NCI-H345 treated with DMSO at 0.1 percent for 48 hours (cell line): ENCODE data around the gene KIZ.
A peak's percentile ranks its signal among the peaks of the same experiment; 100 is the strongest.

Experiments
- DNase-seq: peaks from one replicate; lab custom pipeline; 2025; ENCODE audit not compliant: unreplicated experiment; lab: John Stamatoyannopoulos, UW

The KIZ gene

GRCh38 chr20:21174516-21175239, 48.8 kb downstream of the KIZ start:
- no peak for DNase-seq

DNA sequence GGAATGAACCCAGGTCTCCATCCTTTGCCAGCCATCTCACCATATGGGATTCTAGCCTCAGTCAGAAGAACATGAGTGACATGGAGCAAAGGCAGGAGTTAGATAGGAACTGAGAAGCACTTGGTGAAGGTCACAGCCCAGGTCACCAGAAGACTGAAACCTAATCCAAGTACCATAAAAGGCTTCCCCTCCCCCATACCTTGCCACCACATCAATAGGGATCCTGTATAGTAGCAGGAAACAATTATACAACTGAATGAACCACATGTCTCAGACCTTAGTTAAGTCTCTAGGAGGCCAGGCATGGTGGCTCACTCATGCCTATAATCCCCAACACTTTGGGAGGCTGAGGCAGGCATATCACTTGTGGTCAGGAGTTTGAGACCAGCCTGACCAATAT, 49.6 kb downstream of the KIZ start:
- DNase-seq, result no peak

- no peak for DNase-seq
These were observed 51.9 kb downstream of the KIZ start for GRCh38 chr20:21177767-21178166.

GRCh38 chr20:21179757-21180156, 53.9 kb downstream of the KIZ start:
- DNase-seq, result no peak

DNA sequence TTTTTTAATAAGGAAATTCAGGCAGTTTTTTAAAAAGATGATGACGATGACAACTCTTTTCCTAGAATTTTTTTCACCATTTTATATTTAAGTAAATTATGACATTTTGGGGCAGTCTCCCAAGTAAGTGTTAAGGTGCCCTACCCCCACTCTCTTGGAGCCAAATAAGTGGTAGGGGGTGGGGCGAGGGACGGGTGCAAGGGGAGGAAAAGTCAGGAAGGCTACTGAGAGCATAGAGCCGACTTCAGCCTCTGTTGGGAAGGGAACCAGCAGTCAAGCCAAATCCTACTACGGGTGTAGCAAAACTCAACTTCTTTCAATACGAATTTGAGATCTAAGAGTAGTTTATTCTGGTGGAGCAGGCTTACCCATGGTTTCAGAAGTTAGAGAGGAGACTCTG, 54.4 kb downstream of the KIZ start:
- no peak for DNase-seq

- no peak for DNase-seq
These were observed 55.1 kb downstream of the KIZ start for GRCh38 chr20:21181028-21181427.

DNA sequence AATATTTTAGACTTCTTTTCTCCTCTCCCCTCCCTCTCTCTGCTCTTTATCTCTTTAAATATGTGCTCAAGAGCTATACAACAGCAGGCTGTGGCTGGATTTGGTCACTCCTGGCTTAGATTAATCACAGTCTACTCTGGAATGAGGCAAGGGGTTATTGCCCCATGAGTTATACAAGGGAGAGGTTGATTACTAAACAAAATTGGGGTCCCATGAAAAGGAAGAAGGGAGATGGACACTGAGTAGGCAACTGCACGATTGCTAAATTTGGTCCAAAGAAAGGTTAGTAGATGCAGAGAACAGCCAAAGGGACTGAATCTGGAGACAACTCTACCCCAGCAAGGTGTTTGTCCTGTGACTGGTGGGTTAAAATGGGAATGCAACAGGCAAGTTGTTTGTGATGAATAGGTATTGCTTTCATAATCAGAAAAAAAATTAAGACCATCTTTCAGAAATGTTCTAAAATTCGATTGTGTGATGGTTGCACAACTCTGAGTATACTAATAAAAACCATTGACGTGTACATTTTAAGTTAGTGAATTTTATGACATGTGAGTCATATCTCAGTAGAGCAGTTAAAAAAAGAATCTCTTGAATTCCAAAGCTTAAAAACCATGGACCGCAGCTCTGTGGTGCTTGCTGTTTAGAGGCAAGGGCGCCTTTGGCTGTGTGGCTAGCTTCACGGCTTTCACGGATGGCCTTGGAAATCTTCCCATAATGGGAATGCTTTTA, 57.1 kb downstream of the KIZ start:
- DNase-seq, result no peak

DNA sequence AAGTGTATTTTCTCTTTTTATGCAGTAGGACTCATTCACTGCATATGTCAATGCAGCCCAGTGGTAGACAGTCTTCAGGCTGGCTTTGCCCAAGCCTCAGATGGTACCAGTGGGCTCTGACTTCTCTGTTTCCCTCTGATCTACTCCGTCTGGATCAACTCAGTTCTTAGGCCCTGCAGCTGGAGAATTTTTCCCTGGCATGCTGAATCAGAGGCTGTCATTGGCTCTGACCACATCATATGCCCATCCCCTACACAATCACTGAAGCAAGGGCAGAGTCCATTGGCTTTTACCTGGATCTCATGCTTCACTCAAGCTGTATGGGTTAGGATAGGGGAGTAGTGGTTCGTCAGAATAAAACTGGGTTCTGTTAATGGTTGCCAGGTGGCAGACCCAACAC, 57.8 kb downstream of the KIZ start:
- DNase-seq, result no peak

DNA sequence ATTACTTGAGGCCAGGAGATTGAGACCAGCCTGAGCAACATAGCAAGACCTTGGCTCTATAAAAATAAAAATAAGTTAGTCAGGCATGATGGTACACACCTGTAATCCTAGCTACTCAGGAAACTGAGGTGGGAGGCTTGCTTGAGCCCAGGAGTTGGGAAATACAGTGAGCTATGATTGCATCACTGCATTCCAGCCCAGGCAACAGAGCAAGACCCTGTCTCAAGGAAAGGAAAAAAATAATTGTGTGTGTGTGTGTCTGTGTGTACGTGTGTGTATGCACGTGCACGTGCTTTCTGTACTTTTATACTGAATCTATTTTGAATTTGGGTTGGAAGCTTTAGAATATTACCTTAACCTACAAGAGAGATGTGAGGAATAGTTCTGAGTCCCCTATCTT, 58.9 kb downstream of the KIZ start:
- no peak for DNase-seq

DNA sequence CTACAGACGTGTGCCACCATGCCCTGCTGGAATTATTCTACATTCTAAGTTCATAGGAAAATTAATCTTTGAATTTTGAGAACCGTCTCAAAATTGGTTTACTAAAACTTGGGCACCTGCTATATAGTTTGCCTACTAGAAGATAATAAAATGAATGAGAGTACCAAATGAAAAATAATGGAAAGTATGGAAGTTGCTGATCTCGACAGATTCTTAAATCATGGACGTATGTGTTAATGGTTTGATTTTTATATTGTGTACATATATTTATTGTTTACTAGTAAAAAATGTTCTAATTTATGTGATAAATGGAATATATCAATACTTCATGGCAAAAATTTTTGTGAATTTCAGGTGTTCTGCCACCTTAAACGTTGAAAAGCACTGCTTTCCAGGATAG, 60.0 kb downstream of the KIZ start:
- no peak for DNase-seq

DNA sequence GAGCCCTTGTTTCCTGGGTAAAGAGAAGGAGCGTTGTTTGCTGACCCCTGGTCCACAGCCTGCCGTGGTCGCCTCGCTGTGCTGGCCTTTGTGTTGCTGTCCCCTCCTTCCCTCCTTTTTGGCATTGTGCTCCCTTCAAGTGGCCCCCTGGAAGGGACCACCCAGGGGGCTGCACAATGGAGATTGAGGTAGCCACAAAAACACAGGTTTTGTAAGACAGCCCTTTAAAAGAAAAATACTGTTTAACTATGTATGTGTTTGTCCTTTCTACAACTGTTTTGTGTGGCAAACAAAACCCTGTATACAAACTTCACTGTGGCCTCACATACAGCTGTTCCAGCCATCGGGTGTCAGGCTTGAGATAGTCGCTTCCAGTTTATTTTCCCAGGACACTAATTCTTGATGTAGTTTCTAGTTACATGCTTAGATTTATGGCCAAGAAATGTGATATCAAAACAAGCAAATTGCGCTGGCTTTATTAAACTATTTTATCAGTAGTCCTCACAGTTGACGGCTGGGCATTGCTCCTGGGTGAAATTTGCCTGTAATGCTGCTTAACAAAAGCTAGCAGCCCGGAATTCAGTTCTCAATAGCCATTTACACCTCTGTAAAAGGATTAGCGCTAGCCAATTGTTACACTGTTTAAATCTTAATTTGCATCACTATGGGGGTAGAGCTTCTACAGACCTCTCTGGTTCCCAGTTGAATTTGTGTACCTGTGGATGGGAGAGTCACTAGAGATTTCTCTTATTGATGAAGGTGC, 64.1 kb downstream of the KIZ start:
- peak; percentile 93 for DNase-seq

GRCh38 chr20:21190869-21191268, 65.0 kb downstream of the KIZ start:
- no peak for DNase-seq

DNA sequence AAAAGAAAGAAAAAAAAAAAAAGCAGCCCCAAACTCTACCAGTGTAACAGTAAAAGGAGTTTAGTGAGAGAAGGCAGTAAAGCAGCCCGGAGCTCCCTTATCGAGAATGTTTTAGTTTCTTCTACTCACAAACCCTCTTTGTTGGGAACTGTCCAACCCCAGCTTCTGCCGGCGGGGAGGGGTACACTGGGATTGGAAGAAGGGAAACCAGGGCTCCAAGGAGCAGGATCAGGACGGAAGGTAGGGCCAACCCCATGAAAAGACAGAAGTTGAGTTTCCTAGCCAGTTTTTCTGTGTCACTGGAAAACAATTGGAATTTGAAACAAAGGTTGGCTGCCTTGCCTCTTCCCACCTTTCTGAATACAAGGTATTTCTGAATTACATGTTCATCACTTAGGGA, 66.0 kb downstream of the KIZ start:
- DNase-seq, result no peak

DNA sequence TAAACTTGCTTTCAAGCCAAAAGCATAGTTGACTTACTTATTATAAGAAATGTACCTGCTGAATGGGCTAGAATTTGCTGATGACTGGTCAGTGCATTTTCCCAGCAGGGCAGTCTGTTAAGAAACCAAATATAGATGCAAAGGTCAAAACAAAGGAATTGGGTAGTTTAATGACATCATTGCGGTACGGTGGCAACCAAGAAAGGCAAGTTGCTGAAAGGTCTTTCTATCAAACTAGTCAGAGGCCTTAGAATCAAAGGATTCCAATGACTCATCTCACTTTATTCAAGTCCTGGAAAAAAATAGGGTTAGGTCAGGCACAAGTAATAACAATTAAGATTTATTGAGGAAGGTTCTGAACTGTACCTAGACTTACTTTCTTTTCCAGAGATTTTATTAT, 76.4 kb downstream of the KIZ start:
- no peak for DNase-seq

GRCh38 chr20:21203088-21203656, 77.3 kb downstream of the KIZ start:
- no peak for DNase-seq

DNA sequence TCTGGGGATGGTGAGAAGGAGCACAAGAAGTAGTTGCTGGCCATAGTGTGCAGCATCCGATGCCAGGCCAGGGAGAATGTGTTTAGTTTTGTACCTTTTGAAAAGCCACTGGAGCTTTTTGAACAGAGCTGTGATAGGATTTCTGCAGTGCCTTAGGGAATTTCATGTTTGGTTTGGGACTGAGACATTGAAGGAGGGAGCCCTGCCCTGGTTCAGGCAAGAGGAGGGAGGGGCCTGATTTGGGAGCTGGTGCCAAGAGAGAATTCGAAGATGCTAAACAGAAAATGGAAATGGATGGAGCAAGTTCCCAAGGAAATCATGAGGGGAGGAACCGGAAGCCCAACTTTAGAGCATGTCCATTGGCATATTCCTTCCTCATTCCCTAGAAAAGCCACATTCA, 80.7 kb downstream of the KIZ start:
- no peak for DNase-seq

GRCh38 chr20:21208999-21209398, 83.1 kb downstream of the KIZ start:
- DNase-seq, result no peak

- DNase-seq, result no peak
These were observed 83.8 kb downstream of the KIZ start for GRCh38 chr20:21209668-21210067.

DNA sequence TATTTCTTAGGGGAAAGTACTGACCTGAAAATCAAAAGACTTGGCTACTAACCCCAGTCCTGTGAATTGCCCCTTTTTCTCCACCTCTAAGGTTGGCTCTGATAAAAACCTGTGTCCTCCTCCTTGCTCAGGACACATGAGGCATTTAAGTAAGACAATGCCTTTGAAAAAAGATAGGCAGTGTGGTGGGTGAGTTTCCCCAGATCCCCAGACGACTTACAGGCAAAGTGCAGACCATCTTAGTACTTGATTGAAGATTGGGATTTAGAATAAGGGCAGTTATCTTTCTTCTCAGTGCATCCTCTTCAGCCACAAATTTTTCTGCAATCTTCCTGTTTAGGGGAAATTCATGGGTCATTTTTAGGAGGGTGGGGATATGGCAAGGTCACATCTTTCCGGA, 87.8 kb downstream of the KIZ start:
- DNase-seq, result no peak

DNA sequence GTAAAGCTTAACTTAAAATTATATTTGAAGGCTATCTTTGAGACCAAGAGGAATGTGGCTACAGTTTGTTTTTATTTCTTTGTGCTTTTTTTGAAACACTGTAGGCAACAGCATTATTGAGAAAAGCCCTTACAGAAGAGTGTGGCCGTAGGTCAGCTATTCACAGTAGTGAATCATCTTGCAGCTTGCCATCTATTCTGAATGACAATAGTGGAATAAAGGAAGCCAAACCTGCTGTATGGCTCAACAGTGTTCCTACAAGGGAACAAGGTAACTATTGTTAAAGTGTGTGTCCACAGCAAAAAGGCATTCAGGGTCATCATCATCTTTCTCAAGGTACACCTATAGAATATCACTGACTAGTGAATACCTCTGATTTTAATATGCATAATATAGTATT, 88.5 kb downstream of the KIZ start:
- DNase-seq, result no peak

- no peak for DNase-seq
These were observed 93.8 kb downstream of the KIZ start for GRCh38 chr20:21219686-21220085.

GRCh38 chr20:21224217-21224616, 98.3 kb downstream of the KIZ start:
- no peak for DNase-seq
